ELR (cell line): ENCODE measurements around the gene CD46.
A peak's percentile ranks its signal among the peaks of the same experiment; 100 is the strongest.

ENCODE experiments used
- DNase-seq: peaks from one replicate; pipeline ENCODE4 v3.0.0-alpha.2; 2015; ENCODE audit warnings: low read depth

CD46 gene

DNA sequence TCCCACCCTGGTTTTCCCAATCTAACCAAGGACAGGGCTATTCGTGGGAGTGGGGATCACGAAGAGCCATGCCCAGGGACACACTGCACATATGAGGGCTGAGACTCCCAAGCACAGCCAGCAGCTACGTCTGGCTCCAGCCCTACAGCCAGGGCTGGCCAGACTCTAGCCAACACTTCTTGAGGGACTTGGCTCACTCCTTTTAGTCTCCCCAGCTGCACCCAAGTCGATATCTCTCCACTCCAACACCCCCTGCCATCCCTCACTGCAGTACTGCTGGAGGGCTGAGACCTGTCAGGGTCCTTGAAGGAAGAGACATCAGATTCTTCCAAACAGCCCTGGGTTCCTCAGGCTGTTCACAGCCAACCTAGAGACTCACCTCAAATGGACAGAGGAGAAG is 62.6 kb downstream of the CD46 start:
- no peak for DNase-seq

DNA sequence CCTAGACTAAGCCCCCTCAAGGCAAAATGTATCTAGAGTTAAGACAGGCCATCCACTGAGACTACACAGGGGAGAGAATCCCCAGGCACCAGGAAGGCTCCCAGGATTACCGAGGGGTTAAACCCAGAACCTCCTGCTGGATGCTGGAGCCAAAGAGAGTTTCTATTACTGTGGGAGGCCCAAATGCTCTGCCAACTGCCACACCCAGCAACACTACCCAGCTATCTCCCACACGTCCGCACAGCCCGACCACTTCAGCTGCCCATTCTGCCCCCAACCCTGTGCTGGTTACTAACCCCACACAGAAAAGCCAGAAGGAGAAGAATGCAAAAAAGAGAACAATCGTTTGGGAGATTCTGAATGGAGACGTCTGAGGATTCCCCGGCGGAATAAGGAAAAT is 63.6 kb downstream of the CD46 start:
- DNase-seq = no peak

DNA sequence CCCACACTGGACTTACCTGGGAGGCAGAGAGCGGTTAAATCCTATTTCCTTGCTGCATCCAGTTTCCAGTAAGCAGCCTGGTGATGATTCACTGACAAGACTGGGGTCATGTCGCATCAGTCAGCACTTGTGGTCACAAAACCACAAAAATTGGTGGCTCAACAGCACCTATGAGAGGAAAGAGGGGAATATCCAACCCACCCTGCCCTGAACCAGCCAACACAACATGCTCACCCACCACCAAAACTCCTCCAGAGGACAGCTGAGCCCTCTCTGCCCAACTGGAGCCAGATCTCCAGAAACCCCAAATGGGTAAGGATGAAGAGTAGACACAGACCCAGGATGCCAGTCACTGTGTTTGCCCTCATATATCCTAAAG is 64.0 kb downstream of the CD46 start:
- DNase-seq = peak; percentile 80

DNA sequence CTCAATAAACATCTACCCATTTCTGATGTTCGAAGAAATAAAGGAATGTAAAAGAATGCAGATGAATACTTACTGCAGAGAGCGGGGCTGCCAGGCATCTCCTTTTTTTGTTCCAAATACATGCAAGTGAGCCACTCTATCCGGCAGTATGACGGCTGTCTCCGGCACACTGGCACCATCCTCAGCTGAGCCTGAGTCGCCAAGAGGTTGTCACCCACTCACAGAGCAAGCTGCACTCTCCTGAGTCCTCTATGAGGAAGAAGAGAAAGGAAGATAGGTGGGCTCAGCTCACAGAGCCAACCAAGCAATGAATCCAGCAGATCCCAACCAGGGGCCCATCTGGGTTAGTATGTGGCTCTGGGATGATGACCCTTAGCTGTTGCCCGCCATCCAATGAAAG is 65.3 kb downstream of the CD46 start:
- no peak for DNase-seq

DNA sequence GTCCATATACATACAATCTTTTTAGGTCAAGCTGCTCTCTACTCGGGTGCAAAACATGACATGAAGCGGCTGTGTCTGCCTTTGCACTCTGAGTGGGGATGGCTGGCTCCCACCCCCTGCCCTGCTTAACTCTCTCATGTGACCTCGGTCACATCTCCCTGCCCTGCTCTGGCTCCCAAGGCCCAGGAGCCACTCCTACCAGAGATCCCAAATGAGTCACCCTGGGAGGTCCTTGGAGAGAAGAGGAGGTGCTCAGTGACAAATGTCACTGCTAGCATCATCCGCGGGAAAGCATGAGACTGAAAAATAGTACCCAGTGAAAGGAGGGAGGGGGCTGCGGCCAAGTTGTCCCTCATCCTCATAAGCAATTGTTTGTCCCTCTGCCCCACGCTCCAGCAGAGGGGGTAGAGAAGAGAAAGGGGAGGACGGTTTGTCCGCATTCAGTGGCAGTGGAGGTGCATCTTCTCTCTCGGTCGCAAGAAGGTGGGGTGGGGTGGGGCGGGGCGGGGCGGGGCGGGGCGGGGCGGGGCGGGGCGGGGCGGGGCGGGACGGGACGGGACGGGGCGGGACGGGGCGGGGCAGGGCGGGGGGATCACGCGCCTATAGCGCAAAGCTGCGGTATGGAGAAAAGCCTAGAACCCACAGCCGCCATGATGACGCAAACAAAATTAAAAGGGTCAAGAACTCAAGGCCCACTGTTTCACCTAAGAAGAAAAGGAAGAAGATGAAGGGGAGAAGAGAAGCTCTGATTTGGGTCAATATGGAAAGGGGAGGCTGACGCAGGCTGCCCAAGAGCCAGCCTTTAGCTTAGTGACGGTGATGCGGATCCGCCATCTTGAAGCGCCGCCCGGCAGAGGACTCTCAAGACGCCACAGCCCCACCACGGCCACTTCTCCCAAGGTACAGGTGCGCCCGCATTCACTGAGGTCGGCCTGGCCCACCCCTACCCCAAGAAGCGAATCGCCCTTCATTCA is 66.2 kb downstream of the CD46 start:
- DNase-seq = peak; percentile 30

DNA sequence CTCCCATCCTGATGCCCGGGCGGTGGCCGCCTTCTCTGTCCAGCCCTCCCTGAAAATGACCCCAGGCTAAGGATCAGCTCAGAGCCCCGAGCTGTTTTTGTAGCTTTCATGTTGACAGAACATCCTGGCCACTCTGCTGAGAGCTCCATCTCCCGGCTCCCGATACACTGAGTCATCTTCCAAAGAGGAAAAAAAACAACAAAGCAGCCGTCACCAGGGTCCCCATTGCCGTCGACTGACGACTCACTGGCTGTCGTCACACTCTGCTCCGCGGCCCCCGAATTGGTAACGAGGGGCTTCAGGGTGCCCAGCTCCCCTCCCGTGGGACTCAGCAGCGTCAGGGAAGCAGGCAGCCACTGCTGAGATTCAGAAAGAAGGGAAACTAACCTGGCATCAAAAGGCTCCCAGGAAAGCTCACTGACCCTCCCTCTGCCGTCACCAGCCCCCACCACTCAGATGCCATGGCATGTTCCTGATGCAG is 67.2 kb downstream of the CD46 start:
- peak; percentile 84 for DNase-seq

DNA sequence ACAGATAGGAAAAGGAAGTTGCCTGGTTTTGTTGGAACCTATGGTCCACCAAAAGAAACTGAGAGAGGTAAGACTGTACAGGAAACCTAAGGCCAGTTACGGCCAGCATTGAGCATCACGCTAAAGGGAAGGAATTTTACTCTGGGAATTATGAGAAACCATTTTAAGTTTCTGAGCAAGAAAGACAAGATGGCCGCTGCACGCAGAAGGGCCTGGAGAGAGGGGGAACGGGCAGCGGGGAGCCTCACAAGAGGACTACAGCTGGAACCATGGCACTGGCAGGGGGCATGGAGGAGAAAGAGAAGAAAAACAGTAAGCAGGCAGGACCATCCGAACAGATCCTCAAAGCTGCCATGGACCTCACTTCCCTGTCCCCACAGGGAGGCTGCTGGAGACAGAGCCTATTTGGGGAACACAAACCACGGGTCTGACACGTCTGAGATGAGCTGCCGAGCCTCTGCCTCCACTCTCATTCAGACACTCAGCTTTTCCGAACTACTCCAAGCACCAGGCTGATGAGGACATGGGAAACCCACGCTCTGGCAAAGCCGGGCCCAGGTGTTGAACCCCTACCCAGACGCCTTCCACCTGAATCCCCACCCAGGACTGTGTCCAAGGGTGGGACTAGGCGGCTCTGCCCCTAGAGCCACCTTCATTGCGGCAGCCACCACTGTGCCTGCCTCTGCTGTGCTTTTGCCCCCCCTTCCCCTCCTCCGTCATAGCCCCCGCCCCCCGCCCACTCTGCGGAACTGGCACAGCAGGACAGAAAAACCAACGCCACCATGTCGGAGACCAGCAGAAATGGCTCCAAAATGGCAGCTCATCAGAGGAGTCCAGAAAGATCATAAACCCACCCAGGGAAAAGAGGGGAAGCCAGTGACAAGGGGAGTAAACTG is 69.0 kb downstream of the CD46 start:
- no peak for DNase-seq

DNA sequence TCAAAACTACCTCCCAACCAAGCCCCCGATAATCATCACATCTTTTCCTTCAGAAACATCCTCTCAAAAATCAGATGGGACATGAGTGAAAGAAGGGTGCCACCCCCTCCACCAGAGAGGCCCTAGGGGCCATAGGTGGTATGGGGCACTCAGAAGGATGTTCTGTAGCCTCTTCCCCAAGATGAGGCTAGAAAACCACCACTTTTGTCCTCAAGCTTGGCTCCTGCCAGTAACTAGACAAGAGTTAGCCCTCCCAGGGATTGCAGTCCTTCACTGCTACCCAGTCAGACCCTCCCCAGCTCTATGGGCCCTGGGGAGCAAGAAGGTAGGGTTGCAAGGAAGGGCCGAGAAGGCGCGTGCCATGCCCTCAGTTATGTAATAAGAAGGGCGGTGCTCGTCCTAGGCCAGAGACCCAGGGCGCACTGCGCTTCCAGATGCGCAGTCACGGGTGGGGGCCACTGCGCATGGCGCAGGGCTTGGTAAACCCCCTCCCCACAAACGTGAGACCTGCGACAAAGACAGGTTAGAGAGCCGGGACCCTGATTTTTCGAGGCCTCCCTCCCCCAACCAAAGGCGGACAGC is 69.7 kb downstream of the CD46 start:
- DNase-seq = no peak

DNA sequence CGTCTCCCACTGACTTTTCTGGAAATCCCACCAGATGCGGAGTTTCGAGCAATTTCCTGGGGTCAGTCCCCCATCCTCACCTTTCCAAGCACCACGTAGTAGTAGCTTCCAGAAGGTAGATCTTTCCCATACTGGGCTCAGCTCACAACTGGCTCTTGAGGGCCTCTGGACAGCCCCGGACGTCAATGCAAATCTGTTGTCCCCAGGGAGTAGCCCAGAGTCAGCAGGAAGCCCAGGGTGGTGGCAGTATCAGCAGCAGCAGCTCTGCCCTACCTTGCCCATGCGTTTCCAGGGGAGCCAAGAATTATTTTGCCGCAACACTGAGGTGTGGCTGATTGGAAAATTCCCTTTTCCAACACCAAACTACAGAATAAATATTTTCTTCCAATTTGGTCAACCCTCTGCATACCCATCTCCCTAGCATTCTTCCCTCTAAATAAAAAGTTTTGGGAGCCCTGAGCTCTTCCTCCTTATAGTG is 70.3 kb downstream of the CD46 start:
- DNase-seq = no peak

DNA sequence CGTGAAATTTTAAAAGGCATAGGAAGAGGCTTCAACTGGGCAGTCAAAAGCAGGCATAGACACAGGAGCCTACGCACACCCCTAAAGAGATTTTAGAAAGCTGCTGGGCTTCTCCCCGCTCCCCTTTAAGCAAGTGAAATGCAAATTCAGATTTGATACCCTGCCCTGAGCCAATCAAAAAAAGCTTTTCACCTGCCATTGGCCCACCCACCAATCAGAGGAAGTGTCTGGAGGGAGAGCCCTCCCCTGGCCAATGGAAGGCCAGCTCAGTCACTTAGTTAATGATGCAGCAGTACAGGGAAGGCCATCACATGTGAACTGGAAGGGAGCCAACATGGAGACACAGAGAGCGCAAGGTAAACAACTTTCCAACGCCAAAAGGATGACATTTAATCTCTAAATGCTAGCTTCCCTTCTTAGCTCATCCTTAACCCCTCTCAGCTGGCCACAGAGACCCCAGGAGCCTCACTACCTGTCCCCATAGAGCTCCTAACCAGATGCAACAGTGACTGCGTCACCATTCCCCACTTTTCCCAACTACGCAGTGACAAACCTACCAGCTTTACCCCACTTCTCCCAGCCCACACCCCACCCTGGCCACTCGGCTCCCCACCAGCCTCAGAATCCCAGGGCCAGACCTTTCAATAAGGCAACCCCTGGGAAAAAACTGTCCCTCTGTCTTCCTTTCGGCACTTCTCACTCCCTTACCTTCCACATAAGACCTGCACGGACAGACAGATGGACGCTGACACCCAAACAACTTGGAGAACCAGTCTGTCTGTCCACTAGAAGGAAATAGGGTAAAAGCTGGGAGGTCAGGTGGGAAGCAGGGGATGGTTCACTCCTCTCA is 71.0 kb downstream of the CD46 start:
- peak; percentile 29 for DNase-seq

DNA sequence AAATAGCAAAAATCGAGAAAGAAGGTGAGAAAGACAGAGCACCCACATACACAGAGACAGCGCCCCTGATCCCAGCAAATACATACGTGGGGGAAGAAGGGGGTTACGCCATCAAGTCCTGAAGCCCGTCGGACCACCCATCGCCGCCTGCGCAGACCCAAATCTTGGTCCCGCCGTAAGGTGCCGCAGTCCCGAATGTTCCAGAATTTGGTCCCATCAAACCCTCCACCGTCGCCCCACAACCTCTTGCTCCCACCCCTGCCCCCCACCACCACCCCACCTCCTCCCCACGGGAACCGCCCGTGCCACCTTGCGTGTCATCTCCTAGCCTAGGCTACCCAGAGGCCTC is 71.7 kb downstream of the CD46 start:
- DNase-seq = no peak

DNA sequence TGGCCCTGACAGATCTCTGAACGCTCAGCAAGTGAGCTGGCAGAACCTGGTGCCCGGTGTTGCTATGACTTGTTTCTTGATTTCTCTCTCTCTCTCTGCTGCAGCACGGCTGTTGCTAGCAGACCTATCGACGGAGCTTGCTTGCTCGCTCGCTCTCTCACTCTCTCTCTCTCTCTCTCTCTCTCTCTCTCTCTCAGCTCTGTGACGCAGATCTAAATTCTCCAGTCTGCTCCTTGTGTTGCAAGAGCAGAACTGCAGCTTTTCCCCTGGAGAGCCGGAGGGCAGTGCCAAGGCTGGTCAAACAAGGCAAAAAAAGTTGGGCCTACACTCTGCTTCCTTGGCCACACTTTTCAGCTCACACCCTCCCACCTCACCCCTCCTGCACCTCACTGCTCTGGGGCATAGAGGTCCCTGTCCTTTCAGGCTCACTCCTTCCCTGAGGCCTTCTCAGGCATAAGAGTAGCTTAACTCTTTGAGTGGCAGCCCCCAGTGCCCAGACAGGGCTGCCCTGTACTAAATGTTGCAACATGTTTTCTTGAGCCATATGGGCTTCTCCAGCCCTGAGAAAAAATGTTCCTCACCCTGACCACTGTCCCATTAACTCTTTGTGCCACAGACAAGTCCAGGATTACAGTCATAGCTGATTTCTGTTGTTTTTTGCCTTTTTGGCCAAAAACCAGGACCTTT is 72.2 kb downstream of the CD46 start:
- peak; percentile 94 for DNase-seq

DNA sequence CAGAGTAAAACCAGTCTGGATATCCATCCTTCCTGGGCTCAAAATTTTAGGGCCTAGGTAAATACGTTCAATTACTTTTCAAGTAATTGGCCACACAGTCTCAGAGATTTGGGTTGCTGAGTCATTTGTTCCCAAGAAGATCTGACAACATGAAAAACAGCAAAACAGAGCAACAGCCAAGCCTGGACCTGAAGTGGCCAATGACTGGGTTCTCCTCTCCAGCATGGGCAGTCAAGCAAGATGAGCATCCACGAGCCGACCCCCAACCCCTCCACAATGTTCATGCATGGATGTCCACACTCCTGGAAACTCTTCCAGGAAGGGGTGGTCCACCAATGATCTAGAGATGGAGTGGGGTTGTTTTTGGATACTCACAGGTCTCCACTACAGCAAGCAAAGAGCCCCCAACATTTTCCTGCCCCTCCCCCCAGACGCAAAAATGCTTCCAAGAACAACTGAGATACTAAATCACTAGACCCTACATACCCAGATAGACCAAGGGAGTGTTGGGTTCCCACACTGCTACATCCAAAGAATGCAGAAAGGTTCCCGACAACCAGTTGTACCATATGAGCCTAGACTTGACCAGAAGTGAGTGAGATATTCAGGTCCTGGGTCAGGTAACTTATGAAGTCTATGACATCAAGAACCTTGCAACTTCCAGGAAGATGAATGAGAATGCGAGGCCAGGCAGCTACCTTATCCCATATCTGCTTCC is 73.0 kb downstream of the CD46 start:
- DNase-seq = no peak

DNA sequence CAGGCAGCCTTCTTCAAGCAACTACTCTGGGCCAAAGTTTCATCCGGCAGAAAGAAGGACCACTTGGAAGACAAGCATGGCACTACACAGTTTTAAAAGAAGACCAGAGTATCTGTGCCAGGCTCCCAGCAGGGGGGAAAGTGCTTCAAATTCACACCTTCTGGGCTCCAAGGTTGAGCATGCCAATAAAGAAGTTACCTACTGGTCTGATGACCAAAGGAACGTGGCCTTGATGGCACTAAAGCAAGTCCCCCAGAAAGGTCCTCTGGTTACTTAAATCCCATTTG is 73.5 kb downstream of the CD46 start:
- no peak for DNase-seq

DNA sequence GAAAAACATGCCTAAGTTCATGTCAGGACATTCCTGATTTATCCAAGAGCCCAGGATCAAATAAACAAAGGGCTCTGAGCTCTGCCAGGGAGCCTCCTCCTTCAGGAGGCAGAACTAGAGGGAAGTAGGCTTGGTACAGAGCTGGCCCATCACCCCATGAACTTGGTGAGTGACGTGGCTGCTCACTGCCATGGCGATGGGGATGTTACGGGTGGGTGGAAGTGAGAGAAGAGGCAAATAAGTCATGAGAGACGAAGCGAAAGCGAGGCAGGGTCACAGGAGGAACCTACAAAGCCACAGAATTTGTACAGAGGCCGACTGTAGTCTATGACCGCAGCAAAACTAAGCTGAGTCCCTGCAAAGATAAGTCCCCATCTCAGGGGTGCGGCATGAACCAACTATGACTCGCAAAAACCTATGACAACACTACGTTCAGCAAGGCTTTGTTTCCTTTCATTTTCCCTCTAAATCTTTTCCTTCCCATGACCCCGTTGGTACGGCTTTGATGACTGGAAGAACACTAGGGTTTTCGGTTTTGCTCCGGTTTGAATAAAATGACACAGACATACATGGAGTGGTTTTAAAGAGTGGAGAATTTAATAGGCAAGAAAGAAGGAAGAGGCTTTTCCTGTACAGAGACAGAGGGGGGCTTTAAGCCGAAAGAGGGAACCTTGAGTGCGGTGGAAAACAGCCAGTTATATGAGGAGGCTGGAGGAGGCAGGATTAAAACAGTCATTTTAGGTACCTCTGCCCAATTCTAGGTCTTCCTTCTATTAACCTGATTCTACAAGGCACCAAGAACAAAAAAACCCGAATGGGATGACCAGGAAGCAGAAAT is 74.1 kb downstream of the CD46 start:
- peak; percentile 81 for DNase-seq

DNA sequence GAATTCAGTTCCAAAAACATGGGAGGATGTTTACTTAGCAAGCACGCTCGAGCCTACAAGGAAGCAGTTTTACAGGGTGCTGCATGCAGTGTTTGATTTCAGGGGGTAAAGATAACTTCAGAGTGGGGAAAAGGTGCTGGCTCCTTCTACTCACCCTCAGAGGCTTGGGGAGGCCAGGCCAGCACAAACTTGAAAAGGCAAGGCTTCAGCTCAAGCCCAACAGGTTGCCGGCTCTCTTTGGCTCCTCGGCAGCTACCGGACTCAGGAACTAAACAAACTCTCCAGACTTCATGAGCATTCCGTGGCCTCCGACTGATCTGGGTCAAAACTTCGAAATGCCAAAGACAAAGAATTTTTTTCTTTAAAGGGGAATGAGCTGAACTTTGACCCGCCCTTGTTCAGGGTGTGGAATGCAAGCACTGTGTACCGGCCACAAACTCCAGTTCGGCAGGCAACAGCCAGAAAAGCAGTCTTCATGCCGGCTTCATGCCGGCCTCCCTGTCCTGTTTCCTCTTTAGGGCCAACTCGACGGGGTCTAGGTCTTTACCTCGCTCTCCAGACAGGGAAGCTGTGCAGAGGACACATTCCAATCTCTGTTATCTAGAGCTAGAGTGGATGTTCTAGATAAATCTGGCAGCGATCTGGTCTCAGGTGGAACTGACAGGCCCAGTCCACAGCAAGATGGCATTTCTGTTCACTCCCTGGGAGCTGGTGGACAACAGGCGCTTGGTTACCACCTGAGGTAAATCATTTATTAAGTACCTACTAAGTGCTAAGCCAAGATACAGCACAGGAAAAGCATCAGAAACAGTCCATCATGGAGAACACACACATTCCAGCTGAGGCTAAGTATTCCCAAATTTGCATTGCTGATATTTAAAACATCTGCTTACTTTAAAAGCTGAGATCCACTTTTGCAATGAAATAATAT is 75.0 kb downstream of the CD46 start:
- peak; percentile 55 for DNase-seq

DNA sequence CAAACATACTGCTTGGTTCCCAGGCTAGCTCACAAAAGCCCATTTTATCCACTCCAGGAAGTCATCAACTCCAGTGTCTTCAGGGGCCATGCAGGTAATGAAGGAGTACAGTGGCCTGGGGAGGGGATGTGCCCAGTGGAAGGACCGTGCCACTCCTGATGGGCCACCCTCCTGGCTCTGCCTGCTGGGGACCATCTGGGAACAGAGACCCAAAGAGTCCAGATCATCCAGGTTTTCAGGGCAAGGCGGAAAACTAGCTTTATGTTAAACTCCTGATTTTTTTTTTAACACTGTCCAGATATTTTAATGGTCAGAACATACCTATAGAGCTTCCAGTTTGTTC is 75.6 kb downstream of the CD46 start:
- no peak for DNase-seq

DNA sequence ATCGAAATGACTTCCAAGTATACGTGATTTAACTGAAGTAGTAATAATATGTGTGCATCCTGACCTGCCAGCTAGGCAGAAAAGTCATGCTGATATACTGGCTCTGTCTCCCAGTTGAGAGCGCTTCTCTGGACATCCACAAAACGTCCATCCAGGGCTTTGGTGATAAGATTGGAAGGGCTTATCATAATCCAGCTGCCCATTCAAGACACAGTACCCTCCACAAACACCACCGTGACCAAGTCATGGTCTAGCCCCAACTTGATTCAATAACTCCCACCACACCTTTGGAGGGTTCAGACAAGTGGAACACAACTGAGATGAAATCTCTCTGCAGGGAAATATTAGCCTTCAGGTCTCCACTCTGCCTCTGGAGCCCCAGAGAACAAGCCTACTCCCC is 76.2 kb downstream of the CD46 start:
- DNase-seq = no peak
